Stimulated activated CD4-positive, alpha-beta T cell treated with anti-CD3 and anti-CD28 coated beads, TNF-alpha, amount 100 ng/mL, for 4 hours (primary cell): ENCODE results near the gene ZCCHC7.
"Not testable (repeated sequence)": the region's sequence is repeated elsewhere in the genome, so short reads cannot be mapped to it uniquely, and the experiment has no call there.

Source experiments
- DNase-seq, 3 experiments: peaks; one replicate each; pipeline ENCODE4 v3.0.0-alpha.2; 2020; ENCODE audit warnings: low read depth in 3 of 3

The ZCCHC7 gene

DNA sequence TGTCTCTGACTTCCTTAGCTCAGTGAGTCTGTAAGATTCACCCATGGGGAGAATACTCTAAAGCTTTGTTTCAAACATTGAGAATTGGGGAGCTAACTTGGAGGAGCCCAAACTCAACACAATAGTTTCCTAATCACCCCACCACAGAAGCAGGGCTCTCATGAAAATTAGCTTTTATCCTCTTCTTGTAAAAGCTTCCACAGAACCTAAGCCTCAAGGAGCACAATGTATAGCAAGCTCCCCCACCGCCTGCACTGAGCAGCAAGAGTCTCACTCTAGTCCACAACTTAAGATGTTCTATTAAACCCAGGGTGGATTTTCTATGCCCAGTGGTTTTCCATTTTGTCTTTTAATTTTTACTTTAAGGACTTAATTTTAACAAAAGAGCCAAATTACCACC, 253.2 kb downstream of the ZCCHC7 start:
- no peak for DNase-seq

GRCh38 chr9:37374892-37375291, 254.5 kb downstream of the ZCCHC7 start:
- no peak for DNase-seq

DNA sequence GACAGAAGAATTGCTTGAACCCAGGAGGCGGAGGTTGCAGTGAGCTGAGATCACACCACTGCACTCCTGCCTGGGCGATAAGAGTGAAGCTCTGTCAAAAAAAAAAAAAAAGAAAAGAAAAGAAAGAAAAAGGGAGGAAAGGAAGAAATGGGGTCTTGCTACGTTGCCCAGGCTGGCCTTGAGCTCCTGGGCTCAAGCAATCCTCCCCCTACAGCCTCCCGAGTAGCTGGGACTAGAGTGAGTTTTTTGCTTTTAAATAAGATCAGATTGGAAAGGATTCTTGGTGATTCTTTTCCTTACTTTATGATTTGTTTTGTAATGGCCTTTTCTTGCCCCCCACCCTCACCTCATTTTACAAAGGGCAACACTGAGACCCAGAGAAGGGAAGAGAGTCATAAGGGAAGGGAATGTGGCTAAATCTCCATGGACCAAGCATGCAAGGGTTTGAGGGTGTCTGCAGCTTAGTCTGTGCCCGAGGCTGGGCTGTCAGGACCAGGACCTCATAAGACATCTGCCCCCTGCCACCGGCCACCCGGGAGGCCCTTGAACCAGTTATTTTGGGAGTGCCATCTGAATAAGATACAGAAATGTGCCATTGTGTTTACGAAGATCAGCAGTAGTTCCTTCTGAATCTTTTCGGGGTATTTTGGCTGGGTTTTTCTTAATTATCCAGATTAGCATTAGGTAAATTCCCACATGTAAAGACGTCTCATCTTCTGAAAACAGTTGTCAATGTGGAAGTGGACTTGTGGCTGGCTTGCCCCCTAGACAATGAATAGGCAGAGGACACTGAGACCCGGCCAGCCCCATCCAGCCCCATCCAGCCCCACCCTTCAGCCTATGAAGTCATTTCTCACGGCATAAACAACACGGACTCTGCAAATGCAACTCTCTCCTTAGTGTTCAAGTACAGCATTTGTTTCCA, 257.6 kb downstream of the ZCCHC7 start:
- no peak for DNase-seq

- DNase-seq, result no peak
These were observed 258.2 kb downstream of the ZCCHC7 start for GRCh38 chr9:37378613-37379004.

DNA sequence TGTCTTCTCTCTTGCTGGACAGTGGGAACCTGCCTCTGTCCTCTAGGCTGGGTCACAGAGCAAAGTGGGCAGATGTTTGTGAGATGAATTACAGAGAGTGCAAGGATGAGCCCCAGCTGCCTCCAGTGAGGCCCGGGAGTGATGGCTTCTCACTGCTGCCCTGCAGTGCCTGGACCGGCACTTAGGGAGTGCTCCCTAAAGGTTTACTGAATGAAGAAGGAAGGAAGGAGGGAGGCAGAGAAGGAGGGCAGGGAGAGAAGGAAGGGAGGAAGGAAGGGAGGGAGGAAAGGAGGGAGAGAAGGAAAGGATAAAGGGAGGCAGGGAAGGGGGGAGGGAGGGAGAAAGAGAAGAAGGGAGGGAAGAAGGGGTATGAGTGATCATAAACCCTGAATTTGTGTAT, 259.5 kb downstream of the ZCCHC7 start:
- DNase-seq, result no peak

DNA sequence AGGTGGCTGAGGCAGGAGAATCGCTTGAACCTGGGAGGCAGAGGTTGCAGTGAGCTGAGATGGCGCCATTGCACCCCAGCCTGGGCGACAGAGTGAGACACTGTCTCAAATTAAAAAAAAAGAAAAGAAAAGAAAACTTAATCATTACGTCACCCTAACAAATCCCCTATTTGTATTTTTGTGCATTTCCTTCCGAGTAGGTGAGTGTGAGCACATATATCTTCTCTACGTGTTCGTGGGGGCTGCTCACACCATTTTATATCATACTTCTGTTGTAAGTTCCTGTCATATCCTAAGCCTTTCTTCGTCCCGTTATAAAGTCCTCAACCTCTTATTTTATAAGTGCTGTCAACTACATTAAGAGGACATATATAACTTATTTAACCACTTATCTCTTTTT, 260.2 kb downstream of the ZCCHC7 start:
- no peak for DNase-seq

GRCh38 chr9:37381094-37381741, 260.8 kb downstream of the ZCCHC7 start:
- no peak for DNase-seq

DNA sequence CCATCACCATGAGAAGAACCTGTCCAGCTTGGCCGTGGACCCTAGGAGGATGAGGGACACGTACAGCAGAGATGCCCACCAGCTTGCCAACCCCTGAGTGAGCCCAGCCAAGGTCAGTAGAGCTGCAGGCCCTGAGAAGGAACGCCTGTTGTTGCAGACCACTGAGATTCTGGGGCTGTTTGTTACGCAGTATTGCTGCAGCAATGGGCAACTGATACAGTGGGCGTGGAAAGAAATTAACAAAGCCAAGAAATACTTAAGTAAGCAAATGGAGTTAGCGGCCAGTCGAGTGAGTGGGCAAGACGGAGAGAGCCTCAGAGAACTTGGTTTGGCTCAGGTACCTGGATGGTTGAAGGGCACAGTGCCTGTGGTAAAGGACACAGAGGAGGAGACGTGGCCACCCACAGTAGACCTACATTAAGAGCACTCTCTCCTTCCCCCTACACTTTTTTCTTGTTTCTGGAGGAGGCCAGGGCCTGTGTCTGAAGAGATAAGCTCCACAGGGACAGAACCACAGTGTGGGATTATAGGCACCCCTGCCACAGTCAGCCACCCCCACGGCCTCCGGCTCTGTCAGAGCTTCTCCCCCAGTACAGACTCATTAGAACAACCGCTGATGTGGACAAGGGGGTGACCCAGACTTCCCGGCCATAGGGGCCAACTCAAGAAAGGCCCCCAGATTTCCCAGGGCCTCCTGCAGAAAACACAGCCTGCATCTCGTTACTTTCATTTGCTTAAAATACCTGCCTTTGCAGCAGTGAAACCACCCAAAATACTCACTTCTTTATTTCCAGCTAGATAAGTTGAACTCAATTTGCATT, 262.0 kb downstream of the ZCCHC7 start:
- DNase-seq, result no peak

DNA sequence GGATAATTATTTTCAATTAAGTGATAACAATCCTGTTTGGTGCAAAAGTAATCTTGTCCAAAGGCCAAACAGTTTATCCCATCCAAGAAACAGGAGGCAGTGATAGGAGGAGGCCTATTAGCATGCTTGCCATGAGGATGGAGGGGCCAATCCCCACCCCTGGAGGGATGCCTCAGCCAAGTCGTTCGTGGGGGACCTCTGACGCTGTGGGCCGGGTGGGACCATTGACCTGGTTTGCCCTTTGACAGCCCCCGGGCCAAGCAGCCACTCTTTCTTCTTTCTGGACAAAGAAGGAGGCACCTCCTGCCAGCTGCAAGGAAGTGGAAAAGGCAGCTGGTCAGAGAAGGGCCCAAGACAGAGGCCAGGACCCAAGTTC, 262.6 kb downstream of the ZCCHC7 start:
- no peak for DNase-seq

GRCh38 chr9:37383393-37383792, 263.0 kb downstream of the ZCCHC7 start:
- no peak for DNase-seq

GRCh38 chr9:37383876-37384746, 263.7 kb downstream of the ZCCHC7 start:
- no peak for DNase-seq

DNA sequence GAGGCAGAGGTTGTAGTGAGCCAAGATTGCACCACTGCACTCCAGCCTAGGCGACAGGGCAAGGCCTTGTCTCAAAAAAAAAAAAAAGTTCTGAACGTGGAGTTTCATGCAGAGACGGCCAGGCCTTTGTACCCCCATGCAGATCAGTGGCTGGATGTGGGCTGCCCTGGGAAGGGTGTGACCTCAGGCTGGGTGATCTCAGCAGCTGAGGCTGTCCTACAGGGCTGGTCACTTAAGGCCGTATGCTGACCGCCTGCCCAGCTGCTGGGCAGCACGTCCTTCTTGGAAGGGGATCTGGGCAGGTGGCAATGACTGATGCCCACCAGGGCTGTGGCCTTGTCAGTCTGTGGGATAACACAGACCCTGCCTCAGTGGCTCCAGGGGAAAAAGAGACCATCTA, 264.9 kb downstream of the ZCCHC7 start:
- no peak for DNase-seq

GRCh38 chr9:37386988-37387387, 266.6 kb downstream of the ZCCHC7 start:
- no peak for DNase-seq

GRCh38 chr9:37390759-37391158, 270.4 kb downstream of the ZCCHC7 start:
- DNase-seq, result no peak

DNA sequence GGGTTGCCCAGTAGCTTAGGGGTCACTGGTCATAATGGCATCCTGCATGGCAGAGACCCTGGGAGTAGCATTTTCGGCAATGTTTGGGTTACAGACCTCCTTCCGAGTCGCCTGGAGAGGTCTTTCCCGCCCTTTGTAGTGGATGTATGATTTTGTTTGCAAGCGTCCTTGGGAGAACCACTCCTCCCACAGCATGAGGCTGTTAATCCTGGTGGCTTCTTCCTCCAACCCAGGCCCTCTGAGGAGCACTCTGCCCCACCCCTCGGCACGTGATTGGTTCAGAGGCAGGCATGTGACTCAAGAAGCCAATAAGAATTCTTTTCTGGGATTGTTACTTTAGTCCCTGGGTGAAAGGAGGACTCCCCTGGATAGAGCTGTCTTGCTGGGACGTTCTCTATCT, 271.9 kb downstream of the ZCCHC7 start:
- no peak for DNase-seq

GRCh38 chr9:37395229-37395628, 274.9 kb downstream of the ZCCHC7 start:
- DNase-seq, result no peak

GRCh38 chr9:37395663-37396062, 275.3 kb downstream of the ZCCHC7 start:
- DNase-seq, result no peak

DNA sequence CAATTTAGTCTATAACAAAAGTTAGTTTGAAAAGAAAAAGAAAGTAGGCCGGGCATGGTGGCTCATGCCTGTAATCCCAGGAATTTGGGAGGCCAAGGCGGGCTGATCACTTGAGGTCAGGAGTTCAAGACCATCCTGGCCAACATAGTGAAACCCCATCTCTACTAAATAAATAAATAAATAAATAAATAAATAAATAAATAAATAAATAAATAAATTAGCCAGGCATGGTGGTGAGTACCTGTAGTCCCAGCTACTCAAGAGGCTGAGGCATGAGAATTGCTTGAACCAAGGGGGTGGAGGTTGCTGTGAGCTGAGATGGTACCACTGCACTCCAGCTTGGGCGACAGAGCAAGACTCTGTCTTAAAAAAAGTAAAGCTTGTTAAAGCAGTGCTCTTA, 277.6 kb downstream of the ZCCHC7 start:
- DNase-seq, result not testable (repeated sequence)

DNA sequence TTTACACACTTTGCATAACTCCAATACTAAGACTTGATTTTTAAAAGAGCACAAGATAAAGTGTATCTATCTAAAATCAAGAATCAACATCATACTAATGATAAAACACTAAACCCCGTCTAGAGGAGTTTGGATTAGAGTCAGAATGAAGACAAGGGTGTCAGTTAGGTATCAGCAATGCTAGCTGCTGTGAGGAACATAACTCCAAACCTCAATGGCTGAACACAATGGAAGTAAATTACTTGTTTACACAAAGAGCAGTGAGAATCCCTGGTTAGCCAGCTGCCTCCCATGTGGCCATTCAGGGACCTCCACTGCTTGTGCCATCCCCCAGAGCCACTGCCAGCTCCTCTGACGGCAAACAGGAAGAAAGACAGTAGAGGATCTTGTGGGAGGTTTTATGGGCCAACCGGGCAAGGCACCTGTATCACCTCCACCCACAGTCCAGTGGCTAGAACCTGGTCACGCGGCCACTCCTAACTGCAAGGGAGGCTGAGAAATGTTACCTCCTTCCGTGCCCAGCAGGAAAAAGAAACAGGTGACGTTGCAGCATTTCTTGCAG, 278.2 kb downstream of the ZCCHC7 start:
- DNase-seq, result no peak

DNA sequence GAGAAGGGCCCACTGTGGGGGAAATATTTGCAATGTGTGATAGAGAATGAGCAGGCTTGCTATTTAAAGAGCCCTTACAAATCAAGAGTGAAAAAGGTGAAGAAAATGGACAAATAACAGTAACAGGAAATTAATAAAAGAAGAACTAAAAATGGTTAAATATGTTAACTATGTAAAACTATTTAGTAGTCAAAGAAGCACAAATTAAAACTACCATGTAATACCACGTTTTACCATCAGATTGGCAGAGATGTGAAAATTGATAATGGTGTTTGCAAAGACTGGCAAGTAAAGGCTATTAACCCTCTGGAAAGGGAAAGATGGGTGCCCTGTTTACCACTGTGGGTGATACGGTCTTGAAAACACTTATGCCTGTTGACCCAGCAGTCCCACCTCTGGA, 279.0 kb downstream of the ZCCHC7 start:
- no peak for DNase-seq

- no peak for DNase-seq
These were observed 284.2 kb downstream of the ZCCHC7 start for GRCh38 chr9:37404590-37404989.
